Measurements from ENCODE around the gene IGF1R. TPM values are rescaled to one million over a fixed set of nuclear protein-coding genes. Genes with fewer than 3 reads are reported as not detected.

Gene IGF1R
- total RNA-seq, 5 donors from 2014 or later (not counting 1 experiment from before 2014, with no cell fraction given), result 40.3 to 97.2 (median 79.4) TPM

- Histone ChIP-seq H3K9me3 (no peaks in the 10 kb centered on the region), H3K36me3 (ENCODE audit: control insufficient read depth in 2 of 2, extremely low read depth in 1 of 2, insufficient read depth in 1 of 2, low read length in 1 of 2) (no peaks in the 10 kb centered on the region), H3K27me3 (replicated peaks in 1 of 2; ENCODE audit: control insufficient read depth in 2 of 2, extremely low read depth in 1 of 2, insufficient read depth in 2 of 2, low read length in 1 of 2) (no peaks in the 10 kb centered on the region), H3K4me1 (ENCODE audit: control insufficient read depth in 1 of 2, extremely low read depth in 1 of 2, insufficient read depth in 2 of 2, low read length in 2 of 2) (peaks cover 11 to 15% of the 10 kb centered on the region in 2 experiments), H3K27ac (ENCODE audit: low read length) (no peak overlapping the region), H3K4me3 (ENCODE audit: control insufficient read depth in 1 of 2, extremely low read depth in 1 of 2, low read length in 1 of 2) (no peak overlapping the region)
- Mint-ChIP-seq H3K27ac (no peak overlapping the region), H3K27me3 (no peaks in the 10 kb centered on the region), H3K4me1 (peaks cover 43 to 61% (median 60%) of the 10 kb centered on the region in 3 donors), H3K4me3 (no peak overlapping the region), H3K9me3 (no peaks in the 10 kb centered on the region), H3K36me3 (no peaks in the 10 kb centered on the region)
- 88% methylated on average over 3 of the region's 14 CpGs for WGBS (ENCODE audit: insufficient coverage)
- no peak for ATAC-seq (replicated peaks in 1 of 4)
- POLR2A ChIA-PET, result no interaction called here
- no peak for DNase-seq
- CTCF ChIA-PET, result interaction anchor here in 1 of 2 donors (0.5 kb wide), 1 partner anchor 188 kb away, joined by 6 read pairs; no protein-coding TSS in a partner anchor
Measured at GRCh38 chr15:98803228-98804056, 155.1 kb downstream of the IGF1R start.

GRCh38 chr15:98804057-98804380 is 155.7 kb downstream of the IGF1R start:
- Mint-ChIP-seq H3K27ac (no peak overlapping the region), H3K4me3 (no peak overlapping the region), H3K27me3 (no peaks in the 10 kb centered on the region), H3K4me1 (peaks cover 38 to 56% (median 55%) of the 10 kb centered on the region in 3 donors), H3K36me3 (no peaks in the 10 kb centered on the region), H3K9me3 (no peaks in the 10 kb centered on the region)
- no peaks in the 10 kb centered on the region for H3K9me3 ChIP-seq
- H3K27me3 ChIP-seq (replicated peaks in 1 of 2; ENCODE audit: control insufficient read depth in 2 of 2, extremely low read depth in 1 of 2, insufficient read depth in 2 of 2, low read length in 1 of 2), result no peaks in the 10 kb centered on the region
- H3K27ac ChIP-seq (ENCODE audit: low read length), result no peak overlapping the region
- no peaks in the 10 kb centered on the region for H3K36me3 ChIP-seq (ENCODE audit: control insufficient read depth in 2 of 2, extremely low read depth in 1 of 2, insufficient read depth in 1 of 2, low read length in 1 of 2)
- WGBS (ENCODE audit: insufficient coverage), result 95% methylated on average over 3 of the region's 5 CpGs
- ATAC-seq (replicated peaks in 1 of 4), result no peak
- peaks cover 11 to 14% of the 10 kb centered on the region in 2 experiments for H3K4me1 ChIP-seq (ENCODE audit: control insufficient read depth in 1 of 2, extremely low read depth in 1 of 2, insufficient read depth in 2 of 2, low read length in 2 of 2)
- no peak for DNase-seq
- POLR2A ChIA-PET, result no interaction called here
- H3K4me3 ChIP-seq (ENCODE audit: control insufficient read depth in 1 of 2, extremely low read depth in 1 of 2, low read length in 1 of 2), result no peak overlapping the region
- CTCF ChIA-PET, result no interaction called here

- Mint-ChIP-seq H3K9me3 (no peaks in the 10 kb centered on the region), H3K4me3 (no peak overlapping the region), H3K4me1 (peaks cover 23 to 40% (median 38%) of the 10 kb centered on the region in 3 donors), H3K36me3 (no peaks in the 10 kb centered on the region), H3K27ac (no peak overlapping the region), H3K27me3 (no peaks in the 10 kb centered on the region)
- H3K4me1 ChIP-seq (ENCODE audit: control insufficient read depth in 1 of 2, extremely low read depth in 1 of 2, insufficient read depth in 2 of 2, low read length in 2 of 2), result peaks cover 4 to 9% of the 10 kb centered on the region in 2 experiments
- H3K4me3 ChIP-seq (ENCODE audit: control insufficient read depth in 1 of 2, extremely low read depth in 1 of 2, low read length in 1 of 2), result no peak overlapping the region
- no peak for DNase-seq
- H3K36me3 ChIP-seq (ENCODE audit: control insufficient read depth in 2 of 2, extremely low read depth in 1 of 2, insufficient read depth in 1 of 2, low read length in 1 of 2), result no peaks in the 10 kb centered on the region
- CTCF ChIA-PET, result interaction anchor here in 1 of 2 donors (0.6 kb wide), 1 partner anchor 50 kb away, joined by 5 read pairs; no protein-coding TSS in a partner anchor
- POLR2A ChIA-PET, result no interaction called here
- ATAC-seq (replicated peaks in 1 of 4), result no peak
- no peaks in the 10 kb centered on the region for H3K27me3 ChIP-seq (replicated peaks in 1 of 2; ENCODE audit: control insufficient read depth in 2 of 2, extremely low read depth in 1 of 2, insufficient read depth in 2 of 2, low read length in 1 of 2)
- 94% methylated on average over 9 of the region's 12 CpGs for WGBS (ENCODE audit: insufficient coverage)
- no peaks in the 10 kb centered on the region for H3K9me3 ChIP-seq
- no peak overlapping the region for H3K27ac ChIP-seq (ENCODE audit: low read length)
Measured at GRCh38 chr15:98805434-98806274, 157.3 kb downstream of the IGF1R start.

GRCh38 chr15:98806275-98806895 is 158.0 kb downstream of the IGF1R start:
- peaks cover 0 to 1% of the 10 kb centered on the region in 2 experiments for H3K4me1 ChIP-seq (ENCODE audit: control insufficient read depth in 1 of 2, extremely low read depth in 1 of 2, insufficient read depth in 2 of 2, low read length in 2 of 2)
- Mint-ChIP-seq H3K9me3 (no peaks in the 10 kb centered on the region), H3K4me3 (no peak overlapping the region), H3K27ac (no peak overlapping the region), H3K27me3 (no peaks in the 10 kb centered on the region), H3K4me1 (peaks cover 15 to 33% (median 31%) of the 10 kb centered on the region in 3 donors), H3K36me3 (no peaks in the 10 kb centered on the region)
- ATAC-seq (replicated peaks in 1 of 4) (no peak), DNase-seq (no peak)
- no peaks in the 10 kb centered on the region for H3K27me3 ChIP-seq (replicated peaks in 1 of 2; ENCODE audit: control insufficient read depth in 2 of 2, extremely low read depth in 1 of 2, insufficient read depth in 2 of 2, low read length in 1 of 2)
- no peak overlapping the region for H3K4me3 ChIP-seq (ENCODE audit: control insufficient read depth in 1 of 2, extremely low read depth in 1 of 2, low read length in 1 of 2)
- ChIA-PET CTCF (interaction anchor here in 1 of 2 donors (0.6 kb wide), 1 partner anchor 51 kb away, joined by 5 read pairs; no protein-coding TSS in a partner anchor), POLR2A (no interaction called here)
- WGBS (ENCODE audit: insufficient coverage), result 93% methylated on average over 3 of the region's 9 CpGs
- no peaks in the 10 kb centered on the region for H3K9me3 ChIP-seq
- no peaks in the 10 kb centered on the region for H3K36me3 ChIP-seq (ENCODE audit: control insufficient read depth in 2 of 2, extremely low read depth in 1 of 2, insufficient read depth in 1 of 2, low read length in 1 of 2)
- no peak overlapping the region for H3K27ac ChIP-seq (ENCODE audit: low read length)

GRCh38 chr15:98807262-98807661 is 158.9 kb downstream of the IGF1R start:
- H3K9me3 Mint-ChIP-seq, result no peaks in the 10 kb centered on the region
- H3K27ac Mint-ChIP-seq, result no peak overlapping the region
- H3K36me3 Mint-ChIP-seq, result no peaks in the 10 kb centered on the region
- ChIA-PET POLR2A (interaction anchor here in 1 of 2 donors (0.7 kb wide), 1 partner anchor 12 kb away, joined by 3 read pairs; no protein-coding TSS in a partner anchor), CTCF (no interaction called here)
- no peak overlapping the region for H3K27ac ChIP-seq (ENCODE audit: low read length)
- no peak overlapping the region for H3K4me3 Mint-ChIP-seq
- no peaks in the 10 kb centered on the region for H3K27me3 ChIP-seq (replicated peaks in 1 of 2; ENCODE audit: control insufficient read depth in 2 of 2, extremely low read depth in 1 of 2, insufficient read depth in 2 of 2, low read length in 1 of 2)
- DNase-seq (no peak), ATAC-seq (replicated peaks in 1 of 4) (no peak)
- WGBS (ENCODE audit: insufficient coverage), result 79% methylated on average over 3 of the region's 4 CpGs
- H3K4me1 ChIP-seq (ENCODE audit: control insufficient read depth in 1 of 2, extremely low read depth in 1 of 2, insufficient read depth in 2 of 2, low read length in 2 of 2), result no peaks in the 10 kb centered on the region
- no peak overlapping the region for H3K4me3 ChIP-seq (ENCODE audit: control insufficient read depth in 1 of 2, extremely low read depth in 1 of 2, low read length in 1 of 2)
- H3K27me3 Mint-ChIP-seq, result no peaks in the 10 kb centered on the region
- no peaks in the 10 kb centered on the region for H3K9me3 ChIP-seq
- H3K36me3 ChIP-seq (ENCODE audit: control insufficient read depth in 2 of 2, extremely low read depth in 1 of 2, insufficient read depth in 1 of 2, low read length in 1 of 2), result no peaks in the 10 kb centered on the region
- H3K4me1 Mint-ChIP-seq, result peaks cover 7 to 24% (median 22%) of the 10 kb centered on the region in 3 donors

GRCh38 chr15:98809273-98809672 is 160.9 kb downstream of the IGF1R start:
- Histone ChIP-seq H3K4me1 (ENCODE audit: control insufficient read depth in 1 of 2, extremely low read depth in 1 of 2, insufficient read depth in 2 of 2, low read length in 2 of 2) (no peaks in the 10 kb centered on the region), H3K27ac (ENCODE audit: low read length) (no peak overlapping the region), H3K36me3 (ENCODE audit: control insufficient read depth in 2 of 2, extremely low read depth in 1 of 2, insufficient read depth in 1 of 2, low read length in 1 of 2) (no peaks in the 10 kb centered on the region), H3K9me3 (no peaks in the 10 kb centered on the region), H3K4me3 (ENCODE audit: control insufficient read depth in 1 of 2, extremely low read depth in 1 of 2, low read length in 1 of 2) (no peak overlapping the region), H3K27me3 (replicated peaks in 1 of 2; ENCODE audit: control insufficient read depth in 2 of 2, extremely low read depth in 1 of 2, insufficient read depth in 2 of 2, low read length in 1 of 2) (no peaks in the 10 kb centered on the region)
- Mint-ChIP-seq H3K27me3 (no peaks in the 10 kb centered on the region), H3K9me3 (no peaks in the 10 kb centered on the region), H3K36me3 (peaks cover 6% of the 10 kb centered on the region), H3K4me1 (peaks cover 4 to 22% (median 15%) of the 10 kb centered on the region in 3 donors), H3K27ac (no peak overlapping the region), H3K4me3 (no peak overlapping the region)
- WGBS (ENCODE audit: insufficient coverage), result 94% methylated on average over 10 of the region's 11 CpGs
- ATAC-seq (replicated peaks in 1 of 4) (no peak), DNase-seq (no peak)
- ChIA-PET POLR2A (no interaction called here), CTCF (no interaction called here)
